Muscle of back (tissue), 11 donors: Measurements from ENCODE around the gene INTS4. TPM values are rescaled to one million over a fixed set of nuclear protein-coding genes. Genes with fewer than 3 reads are reported as not detected.
"Not testable (repeated sequence)": the region's sequence is repeated elsewhere in the genome, so short reads cannot be mapped to it uniquely, and the experiment has no call there.

Source experiments
- DNase-seq, 3 donors: peaks; one replicate each; pipeline versions ENCODE4 v3.0.0 to v3.0.0-alpha.2; 2013
- polyA plus RNA-seq, 10 donors: library from polyadenylated mRNA; unstranded; fragments of 120-200 nt; gene quantifications; one replicate each; pipeline ENCODE4 v1.2.1, GENCODE V29; 2013; ENCODE audit not compliant: insufficient read length in 10 of 10

INTS4 gene
- polyA plus RNA-seq, 10 donors: 16.4 to 32.8 (median 25.3) TPM

- DNase-seq: not testable (repeated sequence)
Observed at GRCh38 chr11:77958583-77959177, 35.8 kb downstream of the INTS4 start.

DNA sequence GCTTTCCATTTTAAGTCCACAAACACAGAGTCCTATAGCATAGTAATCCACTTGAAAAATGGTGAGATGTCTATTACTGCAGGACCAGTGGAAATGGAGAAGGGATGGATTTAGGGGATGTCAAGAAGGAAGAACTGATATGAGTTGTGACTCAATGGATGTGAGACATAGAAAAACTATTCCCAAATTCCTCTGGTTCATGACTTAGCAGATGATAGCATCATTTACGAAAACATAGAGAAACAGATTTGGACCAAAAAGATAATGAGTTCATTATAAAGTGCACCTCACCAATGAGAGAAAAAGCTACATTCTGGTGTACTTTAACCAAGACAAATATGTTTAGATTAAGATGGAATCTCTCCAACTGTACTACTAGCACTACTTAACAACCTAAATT is 51.2 kb downstream of the INTS4 start:
- DNase-seq: not testable (repeated sequence)

- DNase-seq: not testable (repeated sequence)
Observed at GRCh38 chr11:77942465-77942864, 52.0 kb downstream of the INTS4 start.

- DNase-seq: not testable (repeated sequence)
Observed at GRCh38 chr11:77933596-77933995, 60.9 kb downstream of the INTS4 start.

GRCh38 chr11:77930334-77931208 is 63.9 kb downstream of the INTS4 start:
- DNase-seq: not testable (repeated sequence)

GRCh38 chr11:77917713-77918112 is 76.8 kb downstream of the INTS4 start:
- DNase-seq: not testable (repeated sequence)

- peak; percentile 9 to 30 (median 21) for DNase-seq
Observed at GRCh38 chr11:77914307-77914791, 80.1 kb downstream of the INTS4 start.

DNA sequence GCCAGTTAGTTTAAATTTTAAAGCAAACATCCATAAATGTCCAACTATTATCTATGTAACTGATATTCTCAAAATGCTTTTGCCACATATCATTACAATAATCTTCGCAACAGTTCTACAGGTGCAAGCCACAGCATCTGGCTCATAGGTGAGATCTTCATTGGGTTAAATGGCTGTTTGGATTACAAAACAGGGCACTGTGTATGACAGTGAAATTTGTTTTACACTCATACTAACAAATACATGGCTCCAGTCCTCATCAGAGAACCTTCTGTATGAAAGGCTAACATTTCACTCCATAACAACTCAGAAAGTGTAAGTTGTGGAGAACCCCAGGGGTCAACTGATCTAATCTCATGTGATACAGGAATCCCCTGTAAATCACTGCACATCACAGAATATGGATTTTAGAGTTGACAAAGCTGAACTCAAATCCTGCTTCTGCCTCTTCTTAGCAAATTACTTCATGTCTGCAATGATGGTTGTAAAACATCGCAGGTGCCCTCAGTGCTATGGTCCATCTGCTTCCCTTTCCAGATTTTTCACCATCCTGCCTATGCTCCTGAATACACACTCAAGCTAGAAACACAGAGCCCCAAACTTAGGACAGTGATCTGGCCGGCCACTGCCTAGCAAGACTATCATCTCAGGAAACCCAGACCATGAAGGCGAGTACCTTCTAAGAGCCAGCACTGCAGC is 80.7 kb downstream of the INTS4 start:
- DNase-seq: peak in 1 of 3 donors; percentile 5

- not testable (repeated sequence) for DNase-seq
Observed at GRCh38 chr11:77910828-77911227, 83.6 kb downstream of the INTS4 start.

DNA sequence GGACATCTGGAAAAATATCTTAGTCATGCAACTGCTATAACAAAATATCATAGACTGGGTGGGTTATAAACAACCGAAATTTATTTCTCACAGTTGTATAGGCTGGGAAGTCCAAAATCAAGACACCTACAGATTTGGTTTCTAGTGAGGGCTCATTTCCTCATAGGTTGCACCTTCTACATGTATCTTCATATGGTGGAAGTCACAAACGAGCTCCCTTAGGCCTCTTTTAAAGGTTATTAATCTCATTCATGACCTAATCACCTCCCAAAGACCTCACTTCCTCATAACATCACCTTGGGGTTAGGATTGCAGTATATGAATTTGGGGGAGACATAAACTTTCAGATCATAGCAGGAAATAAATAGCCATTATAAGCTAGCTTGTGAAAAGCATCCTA is 85.2 kb downstream of the INTS4 start:
- DNase-seq: no peak

GRCh38 chr11:77908835-77909234 is 85.6 kb downstream of the INTS4 start:
- no peak for DNase-seq

- DNase-seq: not testable (repeated sequence)
Observed at GRCh38 chr11:77894949-77895348, 99.5 kb downstream of the INTS4 start.

GRCh38 chr11:77891703-77892102 is 102.8 kb downstream of the INTS4 start:
- DNase-seq: not testable (repeated sequence)

DNA sequence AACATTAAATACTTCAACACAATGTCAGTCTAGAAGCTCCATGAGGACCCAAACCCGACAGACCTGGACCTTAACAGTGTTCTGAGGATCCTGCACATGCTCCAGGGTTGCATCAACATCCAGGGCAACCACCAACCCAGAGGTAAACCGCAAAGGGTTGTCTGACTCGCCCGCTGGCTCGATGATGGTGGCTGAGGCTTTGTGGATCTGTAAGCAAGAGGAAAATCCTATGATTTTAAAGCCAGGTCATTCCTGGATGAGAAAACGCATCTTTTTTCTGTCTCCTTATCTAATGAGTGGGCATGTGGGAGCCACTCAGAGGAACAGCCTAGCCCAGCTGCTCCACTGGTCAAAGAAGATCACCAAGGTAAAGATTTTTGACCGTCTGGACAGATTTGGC is 103.2 kb downstream of the INTS4 start:
- not testable (repeated sequence) for DNase-seq

GRCh38 chr11:77890619-77891056 is 103.8 kb downstream of the INTS4 start:
- not testable (repeated sequence) for DNase-seq

GRCh38 chr11:77890100-77890614 is 104.3 kb downstream of the INTS4 start:
- not testable (repeated sequence) for DNase-seq

DNA sequence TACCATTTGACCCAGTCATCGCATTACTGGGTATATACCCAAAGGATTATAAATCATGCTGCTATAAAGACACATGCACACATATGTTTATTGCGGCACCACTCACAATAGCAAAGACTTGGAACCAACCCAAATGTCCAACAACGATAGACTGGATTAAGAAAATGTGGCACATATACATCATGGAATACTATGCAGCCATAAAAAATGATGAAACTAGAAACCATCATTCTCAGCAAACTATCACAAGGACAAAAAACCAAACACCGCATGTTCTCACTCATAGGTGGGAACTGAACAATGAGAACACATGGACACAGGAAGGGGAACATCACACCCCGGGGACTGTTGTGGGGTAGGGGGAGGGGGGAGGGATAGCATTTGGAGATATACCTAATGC is 105.4 kb downstream of the INTS4 start:
- DNase-seq: not testable (repeated sequence)

DNA sequence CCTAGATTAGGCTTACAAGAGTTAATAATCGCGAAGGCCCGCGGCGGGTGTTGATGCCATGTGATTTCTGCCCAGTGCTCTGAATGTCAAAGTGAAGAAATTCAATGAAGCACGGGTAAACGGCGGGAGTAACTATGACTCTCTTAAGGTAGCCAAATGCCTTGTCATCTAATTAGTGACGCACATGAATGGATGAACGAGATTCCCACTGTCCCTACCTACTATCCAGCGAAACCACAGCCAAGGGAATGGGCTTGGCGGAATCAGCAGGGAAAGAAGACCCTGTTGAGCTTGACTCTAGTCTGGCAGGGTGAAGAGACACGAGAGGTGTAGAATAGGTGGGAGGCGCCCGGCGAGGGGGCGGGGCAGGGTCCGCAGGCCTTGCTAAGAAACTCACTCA is 108.1 kb downstream of the INTS4 start:
- peak in 1 of 3 donors; percentile 79 for DNase-seq

DNA sequence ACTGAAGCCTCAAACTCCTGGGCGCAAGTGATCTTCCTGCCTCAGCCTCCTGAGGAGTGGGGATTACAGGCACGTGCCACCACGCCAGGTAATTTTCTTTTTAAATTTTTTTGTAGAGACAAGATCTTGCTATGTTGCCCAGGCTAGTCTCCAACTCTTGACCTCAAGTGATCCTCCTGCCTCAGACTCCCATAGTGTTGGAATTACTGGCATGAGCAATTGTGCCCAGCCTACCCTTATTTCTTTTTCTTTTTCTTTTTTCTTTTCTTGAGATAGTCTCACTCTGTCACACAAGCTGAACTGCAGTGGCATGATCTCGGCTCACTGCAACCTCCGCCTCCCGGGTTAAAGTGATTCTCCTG is 109.7 kb downstream of the INTS4 start:
- DNase-seq: no peak

GRCh38 chr11:77884186-77884828 is 110.2 kb downstream of the INTS4 start:
- DNase-seq: peak in 1 of 3 donors; percentile 28

DNA sequence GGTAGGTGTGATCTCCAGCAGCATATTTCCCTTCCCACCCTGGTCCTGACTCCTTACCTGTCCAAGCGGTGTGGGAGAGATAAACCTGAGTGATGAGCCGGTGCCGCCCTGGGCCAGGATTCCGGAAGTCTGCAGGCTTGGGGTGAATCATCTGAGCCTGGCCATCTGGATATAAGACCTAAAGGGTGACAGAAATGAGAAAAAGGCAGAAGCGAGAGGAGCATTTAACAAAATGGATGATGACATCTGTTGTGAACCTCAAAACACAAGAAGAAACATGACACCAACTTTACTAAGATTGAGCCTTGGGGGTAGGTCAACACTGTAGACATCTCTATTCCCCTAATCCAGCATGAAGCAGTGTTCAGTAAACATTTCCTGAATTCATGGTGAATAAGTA is 110.7 kb downstream of the INTS4 start:
- DNase-seq: no peak
